Cardiac muscle cell (in vitro differentiated cells and primary cell): ENCODE measurements around the gene PCDHGA2. TPM values are rescaled to one million over a fixed set of nuclear protein-coding genes. Genes with fewer than 3 reads are reported as not detected.
A peak's percentile ranks its signal among the peaks of the same experiment; 100 is the strongest.
"Not testable (repeated sequence)": the region's sequence is repeated elsewhere in the genome, so short reads cannot be mapped to it uniquely, and the experiment has no call there.

Experiments
- DNase-seq, 2 donors: peaks; one replicate each; pipeline versions ENCODE4 v3.0.0 to v3.0.0-alpha.2; 2010 to 2017; ENCODE audit warnings: low read depth in 1 of 2, low spot score in 1 of 2
- H3K27ac ChIP-seq: fragments of 200-600 bp; sonication (generic); 2 replicates; pipeline ENCODE4 v1.5.1; 2016
- H3K27me3 ChIP-seq: fragments of 200-600 bp; sonication (generic); 2 replicates; pipeline ENCODE4 v1.6.0; 2016; ENCODE audit warnings: control low read depth
- H3K36me3 ChIP-seq: fragments of 200-600 bp; sonication (generic); 2 replicates; pipeline ENCODE4 v1.5.1; 2016; ENCODE audit warnings: control low read depth
- H3K4me1 ChIP-seq: fragments of 200-600 bp; sonication (generic); 2 replicates; pipeline ENCODE4 v1.8.1; 2017; ENCODE audit warnings: low read depth, mild to moderate bottlenecking, mixed run types
- H3K4me3 ChIP-seq: fragments of 200-600 bp; sonication (generic); 2 replicates; pipeline ENCODE4 v1.5.1; 2016; ENCODE audit warnings: mild to moderate bottlenecking
- H3K9me3 ChIP-seq: fragments of 200-600 bp; sonication (generic); 2 replicates; pipeline ENCODE4 v1.5.1; 2017; ENCODE audit warnings: low read depth, mild to moderate bottlenecking, control low read depth
- polyA plus RNA-seq: library from polyadenylated mRNA; unstranded; fragments of >200 nt; fragmentation: Nextera tagmentation; extraction: Ambion mirVana; gene quantifications from 2 replicates; pipeline ENCODE4 v1.2.1, GENCODE V29; 2016
- total RNA-seq: library from RNA; depleted of rRNA; stranded (reverse); fragments of >200 nt; gene quantifications from 2 replicates; pipeline ENCODE4 v1.2.3, GENCODE V29; 2016
- TF ChIP-seq, protein P1 (sequence below): IDR thresholded peaks from 2 replicates; pipeline ENCODE4 v1.5.1; 2012; ENCODE audit warnings: low read depth, mild to moderate bottlenecking, low read length

PCDHGA2 gene
- total and polyA plus RNA-seq, 2 experiments from 2014 or later, result 0.18 to 0.95 TPM

DNA sequence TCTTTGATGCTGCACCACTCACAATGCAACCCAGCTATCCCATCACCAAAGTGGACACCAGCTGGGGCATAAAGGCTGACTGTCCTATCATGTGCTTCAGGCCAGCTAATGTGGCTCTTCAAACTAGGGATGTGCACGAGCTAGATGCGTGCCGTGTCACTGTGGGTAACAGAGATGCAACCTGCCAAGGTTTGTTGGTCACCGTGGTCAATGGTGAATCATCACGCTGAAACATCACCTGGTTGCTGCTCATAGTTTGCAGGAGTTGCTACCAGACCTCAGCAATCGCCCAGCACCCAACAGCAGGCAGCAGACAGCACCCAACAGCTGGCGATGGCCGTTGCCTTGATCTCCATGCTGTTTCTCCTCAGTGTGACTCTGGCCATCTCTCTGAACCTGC, 10.3 kb upstream of the PCDHGA2 start:
- no peak overlapping the region for H3K27ac ChIP-seq
- no peaks in the 10 kb centered on the region for H3K36me3 ChIP-seq
- DNase-seq, result no peak
- TF ChIP-seq, protein P1, sequence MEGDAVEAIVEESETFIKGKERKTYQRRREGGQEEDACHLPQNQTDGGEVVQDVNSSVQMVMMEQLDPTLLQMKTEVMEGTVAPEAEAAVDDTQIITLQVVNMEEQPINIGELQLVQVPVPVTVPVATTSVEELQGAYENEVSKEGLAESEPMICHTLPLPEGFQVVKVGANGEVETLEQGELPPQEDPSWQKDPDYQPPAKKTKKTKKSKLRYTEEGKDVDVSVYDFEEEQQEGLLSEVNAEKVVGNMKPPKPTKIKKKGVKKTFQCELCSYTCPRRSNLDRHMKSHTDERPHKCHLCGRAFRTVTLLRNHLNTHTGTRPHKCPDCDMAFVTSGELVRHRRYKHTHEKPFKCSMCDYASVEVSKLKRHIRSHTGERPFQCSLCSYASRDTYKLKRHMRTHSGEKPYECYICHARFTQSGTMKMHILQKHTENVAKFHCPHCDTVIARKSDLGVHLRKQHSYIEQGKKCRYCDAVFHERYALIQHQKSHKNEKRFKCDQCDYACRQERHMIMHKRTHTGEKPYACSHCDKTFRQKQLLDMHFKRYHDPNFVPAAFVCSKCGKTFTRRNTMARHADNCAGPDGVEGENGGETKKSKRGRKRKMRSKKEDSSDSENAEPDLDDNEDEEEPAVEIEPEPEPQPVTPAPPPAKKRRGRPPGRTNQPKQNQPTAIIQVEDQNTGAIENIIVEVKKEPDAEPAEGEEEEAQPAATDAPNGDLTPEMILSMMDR, result no peak
- no peak overlapping the region for H3K4me3 ChIP-seq
- H3K27me3 ChIP-seq, result no peaks in the 10 kb centered on the region
- no peaks in the 10 kb centered on the region for H3K9me3 ChIP-seq
- H3K4me1 ChIP-seq, result no peaks in the 10 kb centered on the region

DNA sequence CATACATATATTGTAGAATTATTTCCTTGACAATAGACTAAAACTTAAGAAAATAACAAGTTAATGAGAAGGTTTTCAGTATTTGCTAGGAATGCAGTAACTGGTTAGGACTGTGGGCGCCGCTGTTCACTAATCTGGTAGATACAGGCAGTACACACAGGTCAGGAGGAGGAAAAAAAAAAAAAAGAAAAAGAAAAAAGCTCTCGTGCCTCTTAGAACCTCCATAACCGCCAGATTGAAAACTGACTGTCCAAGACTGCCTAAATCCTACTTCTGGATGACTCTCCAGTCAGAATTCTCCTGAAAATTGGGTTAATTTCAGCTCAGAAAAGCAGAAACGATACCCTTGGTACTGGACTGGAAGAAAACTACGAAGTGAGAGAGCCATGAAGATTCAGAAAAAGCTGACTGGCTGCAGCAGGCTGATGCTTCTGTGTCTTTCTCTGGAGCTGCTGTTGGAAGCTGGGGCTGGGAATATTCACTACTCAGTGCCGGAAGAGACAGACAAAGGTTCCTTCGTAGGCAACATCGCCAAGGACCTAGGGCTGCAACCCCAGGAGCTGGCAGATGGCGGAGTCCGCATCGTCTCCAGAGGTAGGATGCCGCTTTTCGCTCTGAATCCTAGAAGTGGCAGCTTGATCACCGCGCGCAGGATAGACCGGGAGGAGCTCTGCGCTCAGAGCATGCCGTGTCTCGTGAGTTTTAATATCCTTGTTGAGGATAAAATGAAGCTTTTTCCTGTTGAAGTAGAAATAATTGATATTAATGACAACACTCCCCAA, 8.1 kb upstream of the PCDHGA2 start, which contains the start of gene PCDHGA1:
Gene PCDHGA1, plus strand, starts transcription at position 216 of the 782 bp plus-strand sequence.
- Histone ChIP-seq H3K27ac (no peak within 1 kb of the TSS), H3K4me1 (no peaks in the 10 kb centered on the region), H3K9me3 (no peaks in the 10 kb centered on the region), H3K4me3 (no peak within 1 kb of the TSS), H3K36me3 (no peaks in the 10 kb centered on the region), H3K27me3 (no peaks in the 10 kb centered on the region)
- TF ChIP-seq, protein P1, result peak; percentile 66
- peak in 1 of 2 donors; percentile 67 for DNase-seq

DNA sequence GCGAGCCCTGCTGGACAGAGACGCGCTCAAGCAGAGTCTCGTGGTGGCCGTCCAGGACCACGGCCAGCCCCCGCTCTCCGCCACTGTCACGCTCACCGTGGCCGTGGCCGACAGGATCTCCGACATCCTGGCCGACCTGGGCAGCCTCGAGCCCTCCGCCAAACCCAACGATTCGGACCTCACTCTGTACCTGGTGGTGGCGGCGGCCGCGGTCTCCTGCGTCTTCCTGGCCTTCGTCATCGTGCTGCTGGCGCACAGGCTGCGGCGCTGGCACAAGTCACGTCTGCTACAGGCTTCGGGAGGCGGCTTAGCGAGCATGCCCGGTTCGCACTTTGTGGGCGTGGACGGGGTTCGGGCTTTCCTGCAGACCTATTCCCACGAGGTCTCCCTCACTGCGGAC, 6.0 kb upstream of the PCDHGA2 start:
- not testable (repeated sequence) for H3K27ac ChIP-seq, H3K36me3 ChIP-seq, DNase-seq, H3K4me3 ChIP-seq, H3K27me3 ChIP-seq, H3K9me3 ChIP-seq, H3K4me1 ChIP-seq

DNA sequence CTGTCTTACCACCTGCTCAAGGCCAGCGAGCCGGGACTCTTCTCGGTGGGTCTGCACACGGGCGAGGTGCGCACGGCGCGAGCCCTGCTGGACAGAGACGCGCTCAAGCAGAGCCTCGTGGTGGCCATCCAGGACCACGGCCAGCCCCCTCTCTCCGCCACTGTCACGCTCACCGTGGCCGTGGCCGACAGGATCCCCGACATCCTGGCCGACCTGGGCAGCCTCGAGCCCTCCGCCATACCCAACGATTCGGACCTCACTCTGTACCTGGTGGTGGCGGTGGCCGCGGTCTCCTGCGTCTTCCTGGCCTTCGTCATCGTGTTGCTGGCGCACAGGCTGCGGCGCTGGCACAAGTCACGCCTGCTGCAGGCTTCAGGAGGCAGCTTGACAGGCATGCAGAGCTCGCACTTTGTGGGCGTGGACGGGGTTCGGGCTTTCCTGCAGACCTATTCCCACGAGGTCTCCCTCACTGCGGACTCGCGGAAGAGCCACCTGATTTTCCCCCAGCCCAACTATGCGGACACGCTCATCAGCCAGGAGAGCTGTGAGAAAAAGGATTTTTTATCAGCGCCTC, 2.3 kb downstream of the PCDHGA2 start:
- DNase-seq, H3K4me1 ChIP-seq, H3K9me3 ChIP-seq, H3K4me3 ChIP-seq, H3K27me3 ChIP-seq, H3K27ac ChIP-seq, H3K36me3 ChIP-seq: not testable (repeated sequence)

DNA sequence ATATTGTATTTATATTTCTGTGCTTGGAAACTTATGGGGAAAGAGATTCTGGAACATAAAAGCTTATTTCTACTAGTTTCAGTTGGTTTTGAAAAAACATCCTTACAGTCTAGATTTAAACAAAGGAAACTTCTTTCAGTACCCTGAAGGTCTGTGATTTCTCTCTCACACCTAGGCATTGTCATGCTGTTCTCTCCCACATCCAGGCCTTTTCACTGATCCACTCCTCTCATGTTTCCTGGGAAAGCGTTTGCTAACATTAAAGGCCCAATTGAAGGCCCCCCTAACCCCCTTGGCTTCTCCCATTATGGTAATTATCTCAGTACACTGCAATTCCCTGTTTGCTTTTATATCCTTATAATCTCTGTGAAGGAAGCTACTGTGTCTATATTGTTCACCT, 4.2 kb downstream of the PCDHGA2 start:
- peak overlapping the region; percentile 60 for H3K27ac ChIP-seq
- DNase-seq, result peak in 1 of 2 donors; percentile 20
- H3K36me3 ChIP-seq, result no peaks in the 10 kb centered on the region
- TF ChIP-seq, protein P1, result no peak
- no peaks in the 10 kb centered on the region for H3K9me3 ChIP-seq
- H3K4me1 ChIP-seq, result no peaks in the 10 kb centered on the region
- no peaks in the 10 kb centered on the region for H3K27me3 ChIP-seq
- H3K4me3 ChIP-seq, result no peak overlapping the region

DNA sequence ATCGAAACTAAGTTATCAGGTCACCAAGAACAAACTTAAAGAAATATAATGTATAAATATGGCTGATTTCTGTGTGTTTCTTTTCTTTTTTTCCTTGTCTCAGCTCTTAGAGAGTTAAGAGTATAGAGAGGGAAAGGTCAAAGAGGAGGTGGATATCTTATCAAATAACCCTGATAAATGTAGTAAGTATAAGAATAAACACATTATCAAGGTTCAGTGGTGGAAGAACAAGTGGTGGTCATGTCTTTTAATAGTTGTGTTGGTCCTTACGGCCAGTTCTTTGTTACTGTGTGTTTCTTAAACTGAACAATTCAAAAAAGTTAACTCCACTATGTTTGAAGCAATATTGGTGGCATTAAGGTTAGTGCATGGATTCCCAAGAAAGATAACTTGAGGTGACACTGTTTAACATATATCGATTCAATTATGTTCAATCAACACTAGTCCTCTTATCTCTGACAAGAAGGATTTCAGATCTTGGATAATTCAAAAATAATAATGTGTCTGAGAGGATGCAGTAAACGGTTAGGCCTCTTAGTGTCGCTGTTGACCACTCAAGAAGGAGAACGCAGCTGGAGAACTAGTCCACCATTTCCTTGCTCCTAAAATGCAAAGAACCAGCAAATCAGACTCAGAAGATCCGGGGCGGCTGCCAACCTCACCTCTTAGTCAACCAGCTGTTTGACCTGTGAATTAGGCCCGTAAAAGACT, 4.8 kb downstream of the PCDHGA2 start, which contains the start of gene PCDHGA3:
Gene PCDHGA3, plus strand, starts transcription at position 588 of the 711 bp plus-strand sequence. CDS start 205 bp downstream, outside the sequence.
- Histone ChIP-seq H3K27me3 (no peaks in the 10 kb centered on the region), H3K27ac (peak within 1 kb of the TSS; percentile 60), H3K36me3 (no peaks in the 10 kb centered on the region), H3K9me3 (no peaks in the 10 kb centered on the region), H3K4me3 (no peak within 1 kb of the TSS), H3K4me1 (no peaks in the 10 kb centered on the region)
- DNase-seq, result peak in 1 of 2 donors; percentile 63
- TF ChIP-seq, protein P1, result peak; percentile 42
